ENCODE measurements around the gene NALCN.

The NALCN gene

GRCh38 chr13:101140087-101140770, 276.1 kb downstream of the NALCN start:
- Mint-ChIP-seq H3K27me3 (peaks cover 47% of the 10 kb centered on the region), H3K4me3 (no peak overlapping the region), H3K36me3 (ENCODE audit: low read depth) (no peaks in the 10 kb centered on the region)

GRCh38 chr13:101139081-101139480, 277.2 kb downstream of the NALCN start:
- H3K9me3 Mint-ChIP-seq, result no peaks in the 10 kb centered on the region
- no peaks in the 10 kb centered on the region for H3K4me1 Mint-ChIP-seq (ENCODE audit: low read depth)
- no peak overlapping the region for H3K4me3 Mint-ChIP-seq
- peaks cover 47% of the 10 kb centered on the region for H3K27me3 Mint-ChIP-seq
- H3K36me3 Mint-ChIP-seq (ENCODE audit: low read depth), result no peaks in the 10 kb centered on the region
- no peak overlapping the region for H3K27ac Mint-ChIP-seq

More at GRCh38 chr13:101140087-101140770, 276.1 kb downstream of the NALCN start:
- no peaks in the 10 kb centered on the region for H3K9me3 Mint-ChIP-seq
- no peaks in the 10 kb centered on the region for H3K4me1 Mint-ChIP-seq (ENCODE audit: low read depth)
- H3K27ac Mint-ChIP-seq, result no peak overlapping the region

- Mint-ChIP-seq H3K27me3 (peaks cover 14% of the 10 kb centered on the region), H3K27ac (no peak overlapping the region), H3K4me1 (ENCODE audit: low read depth) (no peaks in the 10 kb centered on the region), H3K9me3 (no peaks in the 10 kb centered on the region), H3K4me3 (no peak overlapping the region), H3K36me3 (ENCODE audit: low read depth) (no peaks in the 10 kb centered on the region)
These were observed 288.5 kb downstream of the NALCN start for GRCh38 chr13:101127741-101128353.

- no peaks in the 10 kb centered on the region for H3K36me3 Mint-ChIP-seq (ENCODE audit: low read depth)
- H3K27ac Mint-ChIP-seq, result no peak overlapping the region
- H3K4me1 Mint-ChIP-seq (ENCODE audit: low read depth), result no peaks in the 10 kb centered on the region
- H3K9me3 Mint-ChIP-seq, result no peaks in the 10 kb centered on the region
- H3K4me3 Mint-ChIP-seq, result no peak overlapping the region
- no peaks in the 10 kb centered on the region for H3K27me3 Mint-ChIP-seq
These were observed 293.3 kb downstream of the NALCN start for GRCh38 chr13:101123028-101123427.

- Mint-ChIP-seq H3K27me3 (peaks cover 4% of the 10 kb centered on the region), H3K4me3 (no peak overlapping the region), H3K27ac (no peak overlapping the region), H3K9me3 (no peaks in the 10 kb centered on the region), H3K36me3 (ENCODE audit: low read depth) (no peaks in the 10 kb centered on the region), H3K4me1 (ENCODE audit: low read depth) (no peaks in the 10 kb centered on the region)
These were observed 294.7 kb downstream of the NALCN start for GRCh38 chr13:101121608-101122007.

GRCh38 chr13:101120007-101120406, 296.3 kb downstream of the NALCN start:
- no peaks in the 10 kb centered on the region for H3K9me3 Mint-ChIP-seq
- no peaks in the 10 kb centered on the region for H3K4me1 Mint-ChIP-seq (ENCODE audit: low read depth)
- no peak overlapping the region for H3K4me3 Mint-ChIP-seq
- H3K27me3 Mint-ChIP-seq, result peaks cover 4% of the 10 kb centered on the region
- no peak overlapping the region for H3K27ac Mint-ChIP-seq
- no peaks in the 10 kb centered on the region for H3K36me3 Mint-ChIP-seq (ENCODE audit: low read depth)

- Mint-ChIP-seq H3K4me3 (no peak overlapping the region), H3K27ac (no peak overlapping the region)
These were observed 299.5 kb downstream of the NALCN start for GRCh38 chr13:101116826-101117225.

GRCh38 chr13:101116341-101116740, 300.0 kb downstream of the NALCN start:
- no peaks in the 10 kb centered on the region for H3K4me1 Mint-ChIP-seq (ENCODE audit: low read depth)
- no peaks in the 10 kb centered on the region for H3K36me3 Mint-ChIP-seq (ENCODE audit: low read depth)
- no peaks in the 10 kb centered on the region for H3K9me3 Mint-ChIP-seq
- peaks cover 4% of the 10 kb centered on the region for H3K27me3 Mint-ChIP-seq
- no peak overlapping the region for H3K4me3 Mint-ChIP-seq
- no peak overlapping the region for H3K27ac Mint-ChIP-seq

More at GRCh38 chr13:101116826-101117225, 299.5 kb downstream of the NALCN start:
- Mint-ChIP-seq H3K4me1 (ENCODE audit: low read depth) (no peaks in the 10 kb centered on the region), H3K9me3 (no peaks in the 10 kb centered on the region), H3K36me3 (ENCODE audit: low read depth) (no peaks in the 10 kb centered on the region), H3K27me3 (peaks cover 4% of the 10 kb centered on the region)

GRCh38 chr13:101115762-101116171, 300.5 kb downstream of the NALCN start:
- no peaks in the 10 kb centered on the region for H3K4me1 Mint-ChIP-seq (ENCODE audit: low read depth)
- H3K9me3 Mint-ChIP-seq, result no peaks in the 10 kb centered on the region
- peaks cover 4% of the 10 kb centered on the region for H3K27me3 Mint-ChIP-seq
- H3K27ac Mint-ChIP-seq, result no peak overlapping the region
- H3K36me3 Mint-ChIP-seq (ENCODE audit: low read depth), result no peaks in the 10 kb centered on the region
- no peak overlapping the region for H3K4me3 Mint-ChIP-seq

GRCh38 chr13:101111894-101112293, 304.4 kb downstream of the NALCN start:
- Mint-ChIP-seq H3K4me3 (no peak overlapping the region), H3K9me3 (no peaks in the 10 kb centered on the region), H3K27ac (no peak overlapping the region), H3K36me3 (ENCODE audit: low read depth) (no peaks in the 10 kb centered on the region), H3K27me3 (peaks cover 6% of the 10 kb centered on the region), H3K4me1 (ENCODE audit: low read depth) (no peaks in the 10 kb centered on the region)

GRCh38 chr13:101109005-101109404, 307.3 kb downstream of the NALCN start:
- H3K4me3 Mint-ChIP-seq, result no peak overlapping the region
- H3K27ac Mint-ChIP-seq, result no peak overlapping the region
- H3K27me3 Mint-ChIP-seq, result peaks cover 7% of the 10 kb centered on the region
- no peaks in the 10 kb centered on the region for H3K4me1 Mint-ChIP-seq (ENCODE audit: low read depth)
- H3K36me3 Mint-ChIP-seq (ENCODE audit: low read depth), result no peaks in the 10 kb centered on the region
- no peaks in the 10 kb centered on the region for H3K9me3 Mint-ChIP-seq

GRCh38 chr13:101098873-101099272, 317.4 kb downstream of the NALCN start:
- Mint-ChIP-seq H3K36me3 (ENCODE audit: low read depth) (no peaks in the 10 kb centered on the region), H3K4me3 (no peak overlapping the region), H3K27me3 (peaks cover 15% of the 10 kb centered on the region), H3K9me3 (no peaks in the 10 kb centered on the region), H3K27ac (no peak overlapping the region), H3K4me1 (ENCODE audit: low read depth) (no peaks in the 10 kb centered on the region)

- Mint-ChIP-seq H3K4me3 (no peak overlapping the region), H3K27me3 (peaks cover 15% of the 10 kb centered on the region), H3K27ac (no peak overlapping the region)
These were observed 323.3 kb downstream of the NALCN start for GRCh38 chr13:101092985-101093384.

GRCh38 chr13:101090287-101090686, 326.0 kb downstream of the NALCN start:
- H3K27me3 Mint-ChIP-seq, result peaks cover 12% of the 10 kb centered on the region
- H3K36me3 Mint-ChIP-seq (ENCODE audit: low read depth), result no peaks in the 10 kb centered on the region
- no peaks in the 10 kb centered on the region for H3K4me1 Mint-ChIP-seq (ENCODE audit: low read depth)
- H3K4me3 Mint-ChIP-seq, result no peak overlapping the region
- no peaks in the 10 kb centered on the region for H3K9me3 Mint-ChIP-seq
- H3K27ac Mint-ChIP-seq, result no peak overlapping the region

More at GRCh38 chr13:101092985-101093384, 323.3 kb downstream of the NALCN start:
- no peaks in the 10 kb centered on the region for H3K9me3 Mint-ChIP-seq
- no peaks in the 10 kb centered on the region for H3K36me3 Mint-ChIP-seq (ENCODE audit: low read depth)
- no peaks in the 10 kb centered on the region for H3K4me1 Mint-ChIP-seq (ENCODE audit: low read depth)

GRCh38 chr13:101085551-101085950, 330.8 kb downstream of the NALCN start:
- Mint-ChIP-seq H3K4me3 (no peak overlapping the region), H3K4me1 (ENCODE audit: low read depth) (no peaks in the 10 kb centered on the region), H3K9me3 (no peaks in the 10 kb centered on the region), H3K36me3 (ENCODE audit: low read depth) (no peaks in the 10 kb centered on the region), H3K27ac (no peak overlapping the region), H3K27me3 (peaks cover 6% of the 10 kb centered on the region)

- peaks cover 13% of the 10 kb centered on the region for H3K27me3 Mint-ChIP-seq
- H3K27ac Mint-ChIP-seq, result no peak overlapping the region
- no peak overlapping the region for H3K4me3 Mint-ChIP-seq
- H3K36me3 Mint-ChIP-seq (ENCODE audit: low read depth), result no peaks in the 10 kb centered on the region
- H3K9me3 Mint-ChIP-seq, result no peaks in the 10 kb centered on the region
- H3K4me1 Mint-ChIP-seq (ENCODE audit: low read depth), result no peaks in the 10 kb centered on the region
These were observed 333.9 kb downstream of the NALCN start for GRCh38 chr13:101082441-101082840.
